Mononuclear cell (primary cell): ENCODE measurements around the gene OSBPL1A. TPM values are rescaled to one million over a fixed set of nuclear protein-coding genes. Genes with fewer than 3 reads are reported as not detected.

Source experiments
- H3K27me3 ChIP-seq: 2 replicates; pipeline ENCODE4 v1.6.0; 2011; ENCODE audit warnings: low read length, control low read depth; ENCODE audit not compliant: insufficient read depth
- H3K4me1 ChIP-seq: 2 replicates; pipeline ENCODE4 v1.5.1; 2011; ENCODE audit warnings: mild to moderate bottlenecking, low read length, control low read depth; ENCODE audit not compliant: insufficient read depth
- H3K4me3 ChIP-seq: 2 replicates; pipeline ENCODE4 v1.5.1; 2011; ENCODE audit warnings: mild to moderate bottlenecking, low read length, moderate library complexity
- H3K9me3 ChIP-seq: 2 replicates; pipeline ENCODE4 v1.5.1; 2011; ENCODE audit warnings: low read depth, mild to moderate bottlenecking, control low read depth, low read length
- total RNA-seq: library from RNA; depleted of rRNA; stranded (reverse); fragments of >200 nt; gene quantifications from one replicate; pipeline ENCODE4 v1.2.3, GENCODE V29; 2012

The OSBPL1A gene
- total RNA-seq, 1 donor = 4.2 TPM

DNA sequence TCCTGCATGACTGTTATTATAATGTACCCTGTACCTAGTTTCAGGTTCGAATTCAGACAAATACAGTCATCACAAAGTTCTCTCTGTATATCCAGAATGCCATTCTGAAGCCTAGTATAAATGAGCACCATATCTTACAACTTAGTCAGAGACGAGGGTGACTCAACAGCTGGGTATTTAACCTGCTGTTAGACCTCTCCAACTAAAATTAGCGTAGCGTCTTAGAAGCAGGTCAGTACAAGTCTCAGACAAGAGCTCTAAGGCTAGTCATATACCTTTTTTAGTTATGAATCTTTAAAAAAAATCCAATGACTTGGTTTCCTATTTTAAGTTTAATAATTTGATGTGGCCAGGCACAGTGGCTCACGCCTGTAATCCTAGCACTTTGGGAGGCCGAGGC lies 184.7 kb downstream of the OSBPL1A start:
- Histone ChIP-seq H3K4me1 (no peaks in the 10 kb centered on the region), H3K27me3 (no peaks in the 10 kb centered on the region), H3K4me3 (no peak overlapping the region), H3K9me3 (no peaks in the 10 kb centered on the region)

DNA sequence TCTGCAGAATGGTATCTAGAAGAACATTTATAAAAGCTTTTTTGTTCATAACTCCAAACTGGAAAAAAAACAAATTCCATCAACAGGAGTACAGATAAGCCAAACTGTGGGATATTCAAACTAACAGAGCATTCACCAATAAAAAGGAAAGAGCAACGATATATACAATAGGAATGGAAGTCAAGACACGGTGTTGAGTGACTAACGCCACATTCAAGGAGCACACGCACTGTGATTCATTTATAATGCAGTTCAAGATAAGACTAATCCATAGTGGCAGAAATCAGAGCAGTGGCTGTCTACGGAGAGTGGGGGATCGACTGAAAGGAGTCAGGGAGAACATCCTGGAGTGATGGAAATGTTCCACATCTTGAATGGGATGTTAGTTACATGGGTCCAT lies 188.1 kb downstream of the OSBPL1A start:
- Histone ChIP-seq H3K4me3 (no peak overlapping the region), H3K9me3 (no peaks in the 10 kb centered on the region), H3K27me3 (no peaks in the 10 kb centered on the region), H3K4me1 (no peaks in the 10 kb centered on the region)

DNA sequence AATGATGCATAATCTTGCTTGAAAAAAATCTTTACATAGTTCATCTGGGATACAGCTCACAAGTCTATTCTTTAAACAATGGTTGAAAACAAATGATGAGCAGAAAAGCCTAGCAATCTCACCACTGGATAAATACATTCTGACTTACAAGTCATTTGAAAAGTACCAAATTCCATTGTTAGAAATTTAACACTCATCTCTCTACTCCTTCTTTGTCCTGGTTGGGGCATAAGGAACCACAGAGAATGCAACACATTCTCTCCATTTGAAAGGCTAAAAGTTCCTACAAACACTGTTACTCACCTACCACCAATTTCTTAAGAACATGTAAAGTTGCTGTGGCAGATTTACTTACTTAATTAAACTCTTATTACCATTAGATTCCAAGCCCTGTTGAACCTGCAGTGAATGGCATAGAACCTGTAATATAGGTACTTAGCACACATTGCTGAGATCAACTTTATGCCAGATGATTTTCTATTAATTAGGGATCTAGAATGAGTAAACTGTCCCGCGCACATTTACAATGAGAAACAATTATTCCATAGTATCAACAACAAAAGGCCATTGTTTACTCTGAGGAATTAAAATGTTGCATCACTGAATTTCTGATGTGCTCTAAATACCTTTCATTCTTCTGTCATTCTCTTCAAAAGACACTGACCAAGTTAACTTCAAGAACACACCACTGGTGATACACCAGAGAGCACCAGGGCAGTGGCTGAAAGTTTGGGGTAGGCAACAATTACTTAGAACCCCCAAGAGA lies 189.2 kb downstream of the OSBPL1A start:
- H3K4me3 ChIP-seq = no peak overlapping the region
- no peaks in the 10 kb centered on the region for H3K9me3 ChIP-seq
- H3K4me1 ChIP-seq = no peaks in the 10 kb centered on the region
- H3K27me3 ChIP-seq = no peaks in the 10 kb centered on the region

DNA sequence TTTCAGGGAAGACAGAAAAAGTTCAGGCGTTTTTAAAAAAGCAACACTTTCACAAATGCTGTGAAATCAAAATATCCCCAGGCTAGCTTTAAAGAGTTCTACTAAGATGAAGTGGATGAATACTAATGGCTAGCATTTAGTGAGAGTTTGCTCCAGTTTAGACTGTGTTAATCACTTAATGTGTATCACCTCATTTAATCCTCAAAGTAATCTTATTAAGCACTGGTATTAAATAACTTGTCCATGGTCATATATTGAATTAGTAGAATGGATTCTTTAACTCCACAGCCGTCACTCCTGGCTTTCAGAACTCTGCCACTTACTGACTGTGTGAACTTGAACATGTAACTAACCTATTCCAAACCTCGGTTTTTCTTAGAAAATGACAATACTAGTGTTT lies 192.7 kb downstream of the OSBPL1A start:
- Histone ChIP-seq H3K27me3 (no peaks in the 10 kb centered on the region), H3K9me3 (no peaks in the 10 kb centered on the region), H3K4me1 (no peaks in the 10 kb centered on the region), H3K4me3 (no peak overlapping the region)

DNA sequence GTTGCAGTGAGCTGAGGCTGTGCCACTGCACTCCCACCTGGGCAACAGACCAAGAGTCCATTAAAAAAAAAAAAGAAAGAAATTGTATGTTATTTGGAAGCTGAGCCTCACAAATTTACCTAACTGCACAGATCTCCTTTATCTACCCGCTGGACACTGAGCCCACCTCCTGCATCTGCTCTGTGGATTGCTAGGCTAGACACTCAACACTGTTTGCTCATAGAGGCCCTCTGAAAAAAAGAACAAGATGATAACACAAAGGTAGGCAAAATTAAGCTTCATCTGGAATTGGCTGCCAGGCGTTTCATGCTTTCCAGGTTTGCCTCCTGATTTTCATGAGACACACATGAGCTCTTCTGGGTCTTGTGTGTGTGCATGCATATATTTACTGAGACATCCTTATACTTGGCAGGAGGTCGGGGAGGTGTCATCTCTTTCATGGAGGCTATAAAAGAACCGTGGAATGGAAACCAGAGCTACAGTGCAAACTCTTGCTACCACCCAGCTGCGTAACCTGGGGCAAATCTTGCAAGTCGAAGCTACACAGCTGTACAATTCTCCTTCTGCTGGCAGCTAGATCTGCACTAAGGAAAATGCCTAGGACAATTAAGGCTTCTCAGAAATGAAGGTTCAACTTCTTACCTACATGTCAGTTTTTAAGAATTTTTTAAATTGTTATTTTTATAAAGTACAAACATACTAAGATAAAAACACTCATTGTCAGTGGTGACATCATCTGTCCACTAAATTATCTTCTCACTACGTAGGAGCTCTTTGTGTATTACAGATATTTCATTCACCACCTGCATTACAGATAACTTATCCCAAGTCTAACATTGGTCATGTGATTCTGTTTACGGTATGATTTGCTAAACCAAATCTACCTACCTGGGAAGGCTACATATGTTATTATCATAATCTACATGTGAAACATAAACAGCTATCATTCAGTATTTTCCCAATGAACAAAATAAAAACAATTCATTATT lies 195.6 kb downstream of the OSBPL1A start:
- Histone ChIP-seq H3K4me1 (no peaks in the 10 kb centered on the region), H3K4me3 (no peak overlapping the region), H3K9me3 (no peaks in the 10 kb centered on the region), H3K27me3 (no peaks in the 10 kb centered on the region)

DNA sequence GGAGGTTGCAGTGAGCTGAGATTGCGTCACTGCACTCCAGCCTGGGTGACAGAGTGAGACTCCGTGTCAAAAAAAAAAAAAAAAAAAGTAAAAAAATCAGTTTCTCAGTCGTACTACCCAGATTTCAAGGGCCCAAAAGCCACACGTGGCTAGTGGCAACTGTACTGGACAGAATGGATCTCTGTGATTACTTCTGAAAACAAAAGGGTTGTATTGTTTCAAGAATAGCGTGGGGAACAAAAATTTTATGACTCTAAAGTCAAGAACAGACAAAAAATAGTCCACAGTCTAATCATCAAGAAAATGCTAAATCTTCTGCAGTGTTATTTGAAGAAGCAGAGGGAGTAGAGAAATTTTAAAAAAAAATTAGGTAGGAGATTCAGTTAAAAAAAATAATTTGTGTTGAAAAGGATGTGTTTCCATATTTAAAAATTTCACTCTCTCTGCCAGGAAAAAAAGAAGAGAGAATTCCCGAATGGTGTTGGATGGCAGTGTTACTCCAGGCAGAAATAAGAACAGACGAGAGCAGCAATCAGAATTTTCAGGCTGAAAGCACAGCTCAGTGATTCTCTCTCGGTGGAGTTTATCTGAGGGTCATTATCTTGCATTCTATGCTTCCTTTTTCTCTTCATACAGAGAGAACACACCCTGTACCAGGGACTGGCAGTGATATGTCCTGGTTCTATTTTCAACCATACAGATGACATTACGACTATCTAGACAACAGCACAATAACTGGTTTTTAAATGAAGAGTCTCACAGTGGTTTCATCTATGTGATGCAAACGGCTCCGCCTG lies 196.9 kb downstream of the OSBPL1A start:
- H3K4me3 ChIP-seq = no peak overlapping the region
- H3K9me3 ChIP-seq = no peaks in the 10 kb centered on the region
- H3K27me3 ChIP-seq = no peaks in the 10 kb centered on the region
- no peaks in the 10 kb centered on the region for H3K4me1 ChIP-seq

DNA sequence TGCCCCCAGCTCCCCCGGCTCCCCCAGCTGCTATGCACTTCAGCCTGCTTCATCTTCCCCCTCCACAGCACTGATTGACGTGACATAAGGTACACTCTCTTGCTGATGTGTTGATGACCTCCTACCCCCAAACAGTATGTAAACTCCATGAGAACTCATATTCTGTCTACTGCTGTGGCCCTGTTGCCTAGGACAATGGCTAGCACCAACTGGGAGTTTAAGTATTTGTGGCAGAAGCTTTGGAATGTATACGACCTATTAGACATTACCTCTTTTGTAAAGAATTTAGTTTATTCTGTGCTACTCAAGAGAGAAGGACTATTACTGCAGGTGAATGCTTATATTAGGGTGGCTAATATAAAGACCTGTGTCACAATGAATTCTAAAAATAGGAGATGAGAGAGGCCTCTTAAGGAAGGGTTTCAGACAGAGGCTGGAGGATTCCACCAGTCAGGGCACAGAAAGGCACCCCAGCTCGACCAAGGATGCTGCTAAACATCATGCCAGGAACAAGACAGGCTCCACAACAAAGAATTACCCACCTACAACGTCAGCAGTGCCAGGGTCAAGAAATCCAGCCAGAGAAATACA lies 198.2 kb downstream of the OSBPL1A start:
- H3K9me3 ChIP-seq = no peaks in the 10 kb centered on the region
- no peaks in the 10 kb centered on the region for H3K27me3 ChIP-seq
- no peaks in the 10 kb centered on the region for H3K4me1 ChIP-seq
- no peak overlapping the region for H3K4me3 ChIP-seq

DNA sequence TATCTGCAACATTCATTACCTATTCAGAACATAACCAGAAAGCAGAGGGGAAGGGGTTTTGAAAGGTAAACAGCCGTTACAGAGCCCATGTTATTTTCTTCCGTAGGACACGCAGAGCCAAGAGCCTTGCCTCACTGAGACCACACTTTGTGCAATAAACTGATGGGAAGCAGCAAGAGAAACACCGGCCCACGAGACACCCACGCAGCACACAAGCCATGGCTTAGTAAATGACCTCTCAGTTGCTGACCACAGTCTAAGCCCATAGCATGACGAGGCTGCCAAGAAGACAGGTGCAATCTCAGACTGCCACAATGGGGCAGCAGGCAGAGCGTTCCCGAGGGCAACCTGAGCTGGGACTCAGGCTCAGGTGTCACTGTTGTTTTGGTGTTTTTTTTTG lies 199.2 kb downstream of the OSBPL1A start:
- Histone ChIP-seq H3K4me3 (no peak overlapping the region), H3K27me3 (no peaks in the 10 kb centered on the region), H3K4me1 (no peaks in the 10 kb centered on the region), H3K9me3 (no peaks in the 10 kb centered on the region)

DNA sequence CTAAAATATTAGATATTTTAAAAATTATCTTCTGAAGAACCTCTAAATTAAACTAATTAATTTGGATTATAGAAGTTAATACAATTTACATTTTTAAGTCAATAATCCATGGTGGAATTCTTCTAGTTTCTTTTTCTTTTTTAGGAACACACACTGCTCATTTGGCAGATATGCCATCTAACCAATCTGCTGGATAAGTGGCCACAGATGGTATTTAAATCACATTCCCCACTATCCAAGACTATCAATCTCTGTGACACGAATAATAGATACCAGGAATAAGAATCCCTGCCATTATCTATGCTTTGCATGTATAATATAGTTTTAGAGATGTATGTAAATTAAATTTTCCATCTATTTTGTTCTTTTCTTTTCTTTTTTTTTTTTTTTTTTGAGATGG lies 200.2 kb downstream of the OSBPL1A start:
- Histone ChIP-seq H3K27me3 (no peaks in the 10 kb centered on the region), H3K4me1 (no peaks in the 10 kb centered on the region), H3K9me3 (no peaks in the 10 kb centered on the region), H3K4me3 (no peak overlapping the region)

DNA sequence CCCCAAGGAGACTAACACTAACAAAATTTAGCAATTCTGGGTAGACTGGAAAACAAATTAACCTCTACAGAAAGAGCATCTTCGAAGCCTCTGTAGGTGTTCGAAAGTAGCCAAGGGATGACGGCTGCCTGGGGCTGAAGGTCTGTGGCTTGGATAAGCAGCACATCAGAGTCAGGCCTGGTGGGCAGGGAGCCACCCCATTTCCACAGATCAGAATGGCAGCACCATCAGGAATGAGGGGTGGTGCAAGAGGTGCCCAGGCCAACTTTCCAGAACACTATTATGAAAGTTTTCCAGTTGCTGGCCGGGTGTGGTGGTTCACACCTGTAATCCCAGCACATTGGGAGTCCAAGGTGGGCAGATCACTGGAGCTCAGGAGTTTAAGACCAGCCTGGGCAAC lies 200.9 kb downstream of the OSBPL1A start:
- Histone ChIP-seq H3K4me3 (no peak overlapping the region), H3K4me1 (no peaks in the 10 kb centered on the region), H3K27me3 (no peaks in the 10 kb centered on the region), H3K9me3 (no peaks in the 10 kb centered on the region)

DNA sequence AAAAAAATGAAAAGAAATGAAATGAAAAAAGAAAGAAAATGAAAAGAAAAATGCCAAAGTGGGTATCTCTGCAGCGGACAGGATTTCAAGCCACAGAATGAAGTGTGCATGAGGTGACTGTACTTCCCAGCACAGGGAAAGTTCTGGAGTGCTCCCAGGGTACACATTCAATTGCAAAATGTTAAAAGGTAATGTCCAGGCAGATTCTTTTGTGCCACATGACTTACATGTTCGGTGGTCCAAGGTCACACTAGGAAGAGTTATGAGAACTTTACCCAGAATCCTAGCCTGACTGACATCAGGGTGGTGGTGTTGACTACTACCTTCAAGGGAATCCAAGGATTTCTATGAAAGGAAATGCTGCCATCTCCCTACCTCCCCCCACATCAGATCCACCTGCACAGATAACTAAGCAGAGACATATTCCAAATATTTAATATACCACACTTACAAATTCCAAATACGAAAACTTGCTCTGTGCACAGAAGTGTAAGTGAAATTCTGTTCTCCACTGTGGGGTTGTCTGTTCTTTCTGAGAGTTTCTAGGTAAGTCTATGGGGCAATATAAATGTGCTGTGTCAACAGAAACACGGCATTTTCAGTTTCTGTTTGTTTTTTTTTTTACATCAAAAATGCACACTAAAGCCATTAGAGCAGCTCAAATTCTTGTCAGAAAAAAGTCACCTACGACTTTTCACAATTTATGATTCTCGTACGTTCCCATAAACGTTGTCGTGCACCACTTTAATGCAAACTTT lies 202.1 kb downstream of the OSBPL1A start:
- no peaks in the 10 kb centered on the region for H3K9me3 ChIP-seq
- no peaks in the 10 kb centered on the region for H3K4me1 ChIP-seq
- no peaks in the 10 kb centered on the region for H3K27me3 ChIP-seq
- H3K4me3 ChIP-seq = no peak overlapping the region

DNA sequence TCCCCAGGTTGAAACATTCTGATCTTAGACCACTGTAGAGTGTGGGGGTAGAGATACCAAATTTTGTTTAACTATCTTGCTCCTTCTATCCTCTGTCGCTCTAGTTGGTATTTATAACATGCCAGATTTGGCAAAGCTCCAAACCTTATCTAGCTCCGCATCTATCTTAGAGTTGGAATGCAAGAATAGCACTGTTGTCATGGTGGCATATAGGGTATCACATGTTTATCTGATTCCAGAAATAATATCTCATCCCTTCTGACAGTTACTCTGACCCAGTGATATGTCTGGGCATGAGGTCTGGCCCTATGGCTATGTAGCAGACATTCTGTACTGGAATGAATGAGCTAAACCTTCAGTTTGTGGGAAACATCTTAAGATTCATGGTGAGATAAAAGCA lies 207.0 kb downstream of the OSBPL1A start:
- Histone ChIP-seq H3K9me3 (no peaks in the 10 kb centered on the region), H3K4me3 (no peak overlapping the region), H3K27me3 (no peaks in the 10 kb centered on the region), H3K4me1 (peaks cover 10% of the 10 kb centered on the region)

DNA sequence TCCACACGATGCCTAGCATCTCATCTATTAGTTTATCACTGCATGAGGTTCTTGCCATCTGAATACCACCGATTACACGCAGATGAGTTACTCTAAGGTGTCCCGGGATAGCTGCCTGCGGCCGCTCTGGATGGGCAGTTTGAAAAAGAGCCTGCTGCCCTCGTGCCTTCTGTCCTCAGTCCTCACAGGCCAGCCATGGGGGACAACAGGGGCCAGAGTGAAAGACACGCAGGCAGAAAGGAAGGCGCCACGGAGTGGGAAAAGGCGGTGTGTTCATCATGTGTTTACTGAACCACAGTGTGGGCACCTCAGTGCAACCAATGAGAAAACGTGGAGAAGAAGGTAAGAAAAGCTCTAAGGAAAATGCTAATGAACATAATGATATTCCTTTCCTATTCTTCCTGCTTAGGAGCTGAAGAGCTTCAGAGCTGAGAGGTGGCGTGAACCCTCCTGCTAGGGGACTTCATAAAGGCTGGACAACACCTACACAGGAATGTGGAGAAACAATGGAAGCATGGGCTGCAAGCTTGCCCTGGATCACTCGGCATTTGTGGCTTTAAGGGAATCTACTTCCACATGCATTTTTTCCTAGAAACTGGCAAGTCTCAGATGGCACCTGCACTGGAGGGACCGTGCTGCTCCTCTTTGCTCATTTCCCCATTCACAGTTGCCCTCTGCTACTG lies 207.8 kb downstream of the OSBPL1A start:
- Histone ChIP-seq H3K4me3 (no peak overlapping the region), H3K27me3 (no peaks in the 10 kb centered on the region), H3K9me3 (no peaks in the 10 kb centered on the region), H3K4me1 (peaks cover 10% of the 10 kb centered on the region)
